Measurements from ENCODE around the gene GART. TPM values are rescaled to one million over a fixed set of nuclear protein-coding genes. Genes with fewer than 3 reads are reported as not detected.

The GART gene
- total RNA-seq (2022; extraction: Qiagen RNA extraction; ENCODE audit: low read depth): 65.5 to 76.6 TPM (median 72.0 TPM) in 5 replicates

DNA sequence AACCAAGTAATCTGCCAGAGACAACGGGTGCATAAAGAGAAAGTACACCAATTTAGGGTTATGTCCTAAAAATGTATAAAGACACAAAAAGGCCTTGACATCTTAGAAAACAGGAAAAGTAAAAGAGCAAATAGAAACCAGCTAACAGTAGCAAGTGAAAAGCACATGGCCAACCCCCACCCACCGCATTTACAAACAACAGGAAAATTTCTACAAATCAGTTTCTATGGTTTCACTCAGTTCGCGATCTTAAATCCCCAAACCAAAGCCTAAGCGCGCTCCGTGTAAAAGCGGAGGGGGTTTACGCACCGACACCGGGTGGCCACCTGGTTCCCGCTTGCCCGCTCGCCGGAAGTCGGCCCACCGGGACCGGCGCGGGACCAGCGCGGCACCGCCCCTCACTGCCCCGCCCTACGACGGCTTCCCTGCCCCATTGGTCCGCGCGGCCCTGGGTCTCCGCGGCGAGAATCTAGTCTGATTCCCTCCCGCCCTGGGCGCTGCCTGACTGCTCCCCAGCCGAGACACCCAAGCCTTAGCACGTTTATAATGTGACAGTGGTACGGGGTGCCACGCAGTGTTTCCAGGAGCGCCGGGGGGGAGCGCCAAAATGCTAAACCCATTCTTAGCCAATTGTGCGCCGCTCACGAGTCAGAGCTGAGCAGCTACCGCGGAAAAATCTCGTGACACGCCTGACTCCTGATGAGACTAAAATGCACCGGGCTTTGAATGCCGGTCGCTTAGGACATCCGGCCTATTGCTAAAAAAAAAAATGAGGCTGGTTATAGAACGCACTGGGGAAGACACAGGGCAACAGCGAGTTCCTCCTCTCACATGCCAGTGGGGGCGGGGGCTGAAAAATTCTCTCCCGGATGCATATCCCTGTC is at the start of gene GART:
Gene GART (minus strand): TSS at position 362 of the 884 bp plus-strand sequence. CDS start 2,802 bp downstream, outside the sequence.

GRCh38 chr21:33588485-33589335 is 46.8 kb upstream of the GART start, which contains the start of gene DONSON:
DONSON (minus strand) TSS chr21:33588684; CDS start chr21:33588641, 43 bp downstream.

DNA sequence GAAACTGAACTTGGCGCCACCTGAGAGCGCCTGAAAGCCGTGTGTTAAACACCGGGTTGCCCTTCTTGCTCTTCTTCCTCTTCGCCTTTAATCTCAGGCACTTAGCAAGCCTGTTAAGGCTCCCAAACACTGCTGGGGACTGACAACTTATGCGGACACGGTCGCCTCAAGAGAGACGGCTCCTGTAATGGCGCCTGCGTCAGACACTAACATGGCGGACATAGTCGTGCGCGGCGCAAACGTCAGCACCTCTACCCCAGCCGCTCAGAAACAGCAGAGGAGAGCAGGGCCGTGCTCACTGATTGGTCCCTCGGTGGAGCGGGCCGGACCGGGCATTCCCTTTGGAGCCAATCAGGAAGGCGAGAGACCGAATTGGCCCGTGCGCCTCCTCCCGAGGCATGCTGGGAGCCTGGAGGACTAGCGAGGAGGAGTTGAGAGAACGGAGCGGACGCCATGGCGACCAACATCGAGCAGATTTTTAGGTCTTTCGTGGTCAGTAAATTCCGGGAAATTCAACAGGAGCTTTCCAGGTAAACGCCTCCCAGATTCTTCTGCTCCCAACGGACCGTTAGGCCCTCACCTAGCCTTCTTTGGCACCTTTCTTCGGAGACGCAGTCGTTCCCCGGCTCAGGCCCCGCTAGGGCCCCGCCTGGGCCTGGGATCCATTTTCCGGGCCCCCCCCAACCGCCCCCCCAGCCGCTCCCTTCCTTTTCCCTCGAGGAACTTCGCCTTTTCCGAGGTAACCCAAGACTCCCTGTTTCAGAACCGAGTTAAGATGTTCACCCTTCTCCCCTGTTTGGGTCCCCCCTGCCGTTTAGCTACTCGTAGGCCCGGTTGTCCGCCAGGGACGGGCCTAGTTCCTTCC is 955 bp upstream of the GART start, which contains the start of gene SON:
Gene SON (plus strand): TSS at position 399 of the 865 bp plus-strand sequence. CDS start 55 bp downstream, at position 454.

GRCh38 chr21:33491373-33492102 is 50.4 kb downstream of the GART start, which contains the start of gene DNAJC28:
DNAJC28 (minus strand) TSS chr21:33491716; CDS start chr21:33489393, 2,323 bp downstream.

DNA sequence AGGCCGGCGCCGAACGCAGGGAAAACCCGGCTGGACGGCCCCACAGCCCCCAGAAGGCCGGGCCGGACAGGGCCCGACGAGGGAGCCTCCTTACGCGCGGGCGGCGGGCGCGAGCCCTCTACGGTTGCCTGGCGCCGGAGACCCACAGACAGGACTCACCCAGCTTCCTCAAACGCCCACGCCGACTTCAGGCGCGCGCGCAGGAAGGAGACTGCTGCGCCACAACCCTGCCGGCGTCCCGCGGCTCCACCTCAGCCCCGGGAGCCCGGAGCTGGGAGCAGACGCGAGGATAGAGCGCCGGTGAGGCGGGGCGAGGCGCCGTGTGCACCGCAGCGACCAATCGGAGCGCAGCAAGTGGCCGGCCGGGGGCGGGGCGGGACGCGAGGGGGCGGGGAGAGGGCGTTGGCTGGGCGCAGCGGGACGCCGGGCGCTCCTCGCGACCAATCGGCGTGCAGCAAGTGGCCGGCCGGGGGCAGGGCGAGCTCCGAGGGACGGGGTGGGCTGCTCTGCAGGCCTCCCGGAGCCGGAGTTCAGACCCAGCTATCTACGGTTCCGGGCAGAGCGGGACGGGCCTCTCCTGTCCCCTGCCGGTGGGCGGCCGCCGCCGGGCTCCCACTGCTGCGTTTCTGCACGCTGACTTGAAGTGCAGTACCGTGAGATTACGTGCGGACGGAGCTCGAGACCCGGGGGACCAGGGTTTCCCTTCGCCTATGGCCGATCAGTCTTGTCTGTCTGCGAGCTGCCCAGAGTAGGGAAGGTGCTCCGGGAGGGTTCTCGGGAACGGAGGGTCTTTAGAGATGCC is 62.0 kb downstream of the GART start, which contains the start of gene TMEM50B:
Gene TMEM50B (minus strand): TSS at position 296 of the 802 bp plus-strand sequence. CDS start 11,089 bp downstream, outside the sequence.

Other genes starting within 250 kb of the GART start
- 17.1 to 21.0 TPM (median 19.7 TPM) in 5 replicates for gene IFNAR1, start 217.1 kb downstream of the GART start, total RNA-seq (2022; extraction: Qiagen RNA extraction; ENCODE audit: low read depth)
- 50.3 to 61.6 TPM (median 59.8 TPM) in 5 replicates for gene IFNGR2, start 138.7 kb downstream of the GART start, total RNA-seq (2022; extraction: Qiagen RNA extraction; ENCODE audit: low read depth)
- 9.8 to 11.9 TPM (median 11.0 TPM) in 5 replicates for gene TMEM50B, start 62.1 kb downstream of the GART start, total RNA-seq (2022; extraction: Qiagen RNA extraction; ENCODE audit: low read depth)
- 0.26 to 0.49 TPM (median 0.40 TPM) in 5 replicates for gene DNAJC28, start 50.4 kb downstream of the GART start, total RNA-seq (2022; extraction: Qiagen RNA extraction; ENCODE audit: low read depth)
- gene SON, start 921 bp upstream of the GART start, total RNA-seq (2022; extraction: Qiagen RNA extraction; ENCODE audit: low read depth): 84.4 to 104 TPM (median 96.2 TPM) in 5 replicates
- gene DONSON, start 46.6 kb upstream of the GART start, total RNA-seq (2022; extraction: Qiagen RNA extraction; ENCODE audit: low read depth): 16.1 to 21.0 TPM (median 18.6 TPM) in 5 replicates
- 11.6 to 16.8 TPM (median 13.0 TPM) in 5 replicates for gene CRYZL1, start 99.6 kb upstream of the GART start, total RNA-seq (2022; extraction: Qiagen RNA extraction; ENCODE audit: low read depth)
- 13.3 to 19.3 TPM (median 16.7 TPM) in 5 replicates for gene ITSN1, start 100.4 kb upstream of the GART start, total RNA-seq (2022; extraction: Qiagen RNA extraction; ENCODE audit: low read depth)